NCI-H2196 treated with DMSO at 0.1 percent for 48 hours (cell line): ENCODE data around the gene DLX3.
A peak's percentile ranks its signal among the peaks of the same experiment; 100 is the strongest.

ENCODE experiments used
- DNase-seq: peaks from one replicate; lab custom pipeline; 2025; ENCODE audit not compliant: unreplicated experiment; lab: John Stamatoyannopoulos, UW

Gene DLX3

GRCh38 chr17:49992933-49993422 is 2.0 kb downstream of the DLX3 start:
- no peak for DNase-seq

GRCh38 chr17:49992191-49992932 is 2.7 kb downstream of the DLX3 start:
- no peak for DNase-seq

GRCh38 chr17:49991409-49991808 is 3.6 kb downstream of the DLX3 start:
- DNase-seq, result no peak

GRCh38 chr17:49990921-49991320 is 4.1 kb downstream of the DLX3 start:
- no peak for DNase-seq

- DNase-seq, result no peak
These were observed 4.7 kb downstream of the DLX3 start for GRCh38 chr17:49990331-49990730.

- no peak for DNase-seq
These were observed 5.5 kb downstream of the DLX3 start for GRCh38 chr17:49989518-49989880.

GRCh38 chr17:49987681-49988441 is 7.2 kb downstream of the DLX3 start:
- peak; percentile 85 for DNase-seq

- no peak for DNase-seq
These were observed 7.8 kb downstream of the DLX3 start for GRCh38 chr17:49987290-49987585.

GRCh38 chr17:49986396-49987289 is 8.4 kb downstream of the DLX3 start:
- no peak for DNase-seq

GRCh38 chr17:49985310-49985990 is 9.6 kb downstream of the DLX3 start:
- DNase-seq, result no peak

- no peak for DNase-seq
These were observed 10.2 kb downstream of the DLX3 start for GRCh38 chr17:49984776-49985175.

- no peak for DNase-seq
These were observed 10.7 kb downstream of the DLX3 start for GRCh38 chr17:49984283-49984682.

GRCh38 chr17:49980703-49981197 is 14.3 kb downstream of the DLX3 start:
- DNase-seq, result no peak

GRCh38 chr17:49979748-49980479 is 15.1 kb downstream of the DLX3 start:
- DNase-seq, result no peak

- no peak for DNase-seq
These were observed 16.5 kb downstream of the DLX3 start for GRCh38 chr17:49978501-49978900.

- DNase-seq, result no peak
These were observed 17.3 kb downstream of the DLX3 start for GRCh38 chr17:49977463-49978389.

- no peak for DNase-seq
These were observed 18.2 kb downstream of the DLX3 start for GRCh38 chr17:49976828-49977202.

GRCh38 chr17:49976163-49976827 is 18.7 kb downstream of the DLX3 start:
- DNase-seq, result no peak

- no peak for DNase-seq
These were observed 19.5 kb downstream of the DLX3 start for GRCh38 chr17:49975531-49975930.
